H7 (cell line): ENCODE data around the gene POLD2. TPM values are rescaled to one million over a fixed set of nuclear protein-coding genes. Genes with fewer than 3 reads are reported as not detected.

ENCODE experiments used
- DNase-seq: peaks from one replicate; pipeline ENCODE4 v3.0.0; 2012
- H3K27me3 ChIP-seq: 2 replicates; pipeline ENCODE4 v1.6.0; 2011; ENCODE audit warnings: mild to moderate bottlenecking, low read length; ENCODE audit not compliant: control insufficient read depth, insufficient read depth
- H3K36me3 ChIP-seq: replicated peaks from 2 replicates; pipeline ENCODE4 v1.5.1; 2011; ENCODE audit warnings: low read length; ENCODE audit not compliant: control insufficient read depth, insufficient read depth
- H3K4me3 ChIP-seq: 2 replicates; pipeline ENCODE4 v1.5.1; 2011; ENCODE audit warnings: low read depth, mild to moderate bottlenecking, control low read depth, low read length, moderate library complexity; ENCODE audit not compliant: insufficient read depth
- total RNA-seq: library from RNA; depleted of rRNA; stranded (reverse); fragments of >200 nt; shearing (Covaris generic); gene quantifications from 2 replicates; pipeline ENCODE4 v1.2.3, GENCODE V29; 2014

POLD2 gene
- total RNA-seq, 1 experiment from 2014 or later: 134 TPM

- Histone ChIP-seq H3K36me3 (no peaks in the 10 kb centered on the region), H3K27me3 (no peaks in the 10 kb centered on the region; the same call in 1 of the 2 replicates), H3K4me3 (no peak overlapping the region)
- DNase-seq: no peak
These were observed 25.0 kb downstream of the POLD2 start for GRCh38 chr7:44098092-44099068.

- DNase-seq: no peak
- Histone ChIP-seq H3K36me3 (no peaks in the 10 kb centered on the region), H3K27me3 (no peaks in the 10 kb centered on the region), H3K4me3 (no peak overlapping the region)
These were observed 26.1 kb downstream of the POLD2 start for GRCh38 chr7:44097064-44097932.

DNA sequence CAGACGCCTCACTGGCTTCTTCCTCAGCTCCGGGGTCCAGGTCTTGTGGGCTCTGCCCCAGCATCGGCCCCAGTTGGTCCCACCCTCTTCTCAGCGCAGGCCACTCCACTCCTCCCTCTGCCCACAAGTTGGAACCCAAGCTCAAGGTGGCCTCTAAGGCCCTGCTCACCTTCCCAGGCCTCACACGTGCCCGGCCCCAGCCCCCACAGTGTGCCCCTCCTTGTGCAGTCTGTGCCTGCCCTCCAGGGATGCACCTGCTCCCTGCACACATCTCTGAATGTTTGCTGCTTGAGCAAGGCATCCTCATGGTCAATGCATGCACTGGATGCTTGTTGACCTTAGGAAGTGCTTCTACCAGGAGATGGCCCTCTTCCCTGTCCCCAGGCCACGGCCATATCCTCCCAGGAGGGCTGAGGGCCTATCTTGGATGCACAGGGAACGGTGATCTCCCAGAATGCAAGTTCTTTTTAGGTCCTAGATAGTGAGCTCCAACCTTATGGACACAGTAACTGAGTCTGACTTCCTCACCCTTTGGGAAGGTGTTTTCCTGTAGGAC lies 26.9 kb downstream of the POLD2 start:
- DNase-seq: no peak
- Histone ChIP-seq H3K36me3 (no peaks in the 10 kb centered on the region), H3K4me3 (no peak overlapping the region), H3K27me3 (no peaks in the 10 kb centered on the region)

DNA sequence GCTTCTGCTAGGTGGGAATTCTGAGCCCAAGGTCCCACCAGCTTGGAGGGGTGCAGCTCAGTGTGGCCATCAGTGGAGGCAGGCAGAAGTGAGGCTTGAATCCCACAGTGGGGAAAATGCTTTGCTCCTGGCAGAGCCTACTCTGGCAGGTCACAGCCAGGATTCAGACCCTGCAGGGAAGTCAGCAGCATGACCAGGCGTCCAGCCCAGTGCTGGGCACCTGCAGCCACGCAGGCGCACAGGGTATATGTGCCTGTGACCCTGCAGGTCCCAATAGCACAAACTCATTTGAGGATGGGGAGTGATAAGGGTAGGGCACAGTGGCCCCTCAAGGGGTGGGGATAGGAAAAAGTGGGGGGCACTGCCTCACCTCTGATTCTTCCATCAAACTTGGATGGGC lies 27.6 kb downstream of the POLD2 start:
- no peaks in the 10 kb centered on the region for H3K36me3 ChIP-seq

DNA sequence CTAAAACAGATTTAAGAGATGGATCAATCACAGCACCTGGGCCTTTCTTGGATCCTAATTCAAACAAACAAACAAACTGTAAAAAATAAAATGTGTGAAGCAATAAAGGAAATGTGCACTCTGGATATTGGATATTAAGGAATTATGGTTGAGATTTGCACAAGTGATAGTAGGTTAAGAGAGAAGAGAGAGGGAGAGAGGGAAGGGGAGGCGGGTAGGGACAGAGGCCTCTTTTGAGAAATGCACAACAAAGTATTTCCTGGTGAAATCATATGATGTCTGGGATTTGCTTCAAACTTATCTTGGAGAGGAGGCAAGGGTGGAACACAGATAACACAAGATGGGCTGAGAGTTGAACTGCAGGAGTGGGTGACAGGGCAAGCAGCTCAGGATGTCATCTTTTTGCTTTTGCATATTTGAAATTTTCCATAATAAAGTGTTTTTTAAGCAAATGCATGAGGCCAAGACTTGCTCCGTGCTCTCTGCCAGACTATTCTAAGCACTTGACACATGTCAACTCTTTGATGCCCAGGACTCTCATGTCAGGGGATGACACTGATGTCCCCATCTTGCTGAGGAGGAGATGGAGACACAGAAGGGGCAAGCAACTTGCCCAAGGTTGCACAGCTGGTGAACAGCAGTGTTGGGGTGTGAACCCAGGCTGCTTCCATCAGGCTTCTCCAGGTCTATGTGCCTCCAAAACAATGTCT lies 28.3 kb downstream of the POLD2 start:
- no peak for DNase-seq
- Histone ChIP-seq H3K4me3 (no peak overlapping the region), H3K36me3 (no peaks in the 10 kb centered on the region), H3K27me3 (no peaks in the 10 kb centered on the region)

More for the DNA sequence above, 27.6 kb downstream of the POLD2 start:
- no peak for DNase-seq
- Histone ChIP-seq H3K27me3 (no peaks in the 10 kb centered on the region), H3K4me3 (no peak overlapping the region)

- Histone ChIP-seq H3K4me3 (no peak overlapping the region), H3K36me3 (no peaks in the 10 kb centered on the region), H3K27me3 (no peaks in the 10 kb centered on the region)
- DNase-seq: no peak
These were observed 29.0 kb downstream of the POLD2 start for GRCh38 chr7:44094365-44094764.

DNA sequence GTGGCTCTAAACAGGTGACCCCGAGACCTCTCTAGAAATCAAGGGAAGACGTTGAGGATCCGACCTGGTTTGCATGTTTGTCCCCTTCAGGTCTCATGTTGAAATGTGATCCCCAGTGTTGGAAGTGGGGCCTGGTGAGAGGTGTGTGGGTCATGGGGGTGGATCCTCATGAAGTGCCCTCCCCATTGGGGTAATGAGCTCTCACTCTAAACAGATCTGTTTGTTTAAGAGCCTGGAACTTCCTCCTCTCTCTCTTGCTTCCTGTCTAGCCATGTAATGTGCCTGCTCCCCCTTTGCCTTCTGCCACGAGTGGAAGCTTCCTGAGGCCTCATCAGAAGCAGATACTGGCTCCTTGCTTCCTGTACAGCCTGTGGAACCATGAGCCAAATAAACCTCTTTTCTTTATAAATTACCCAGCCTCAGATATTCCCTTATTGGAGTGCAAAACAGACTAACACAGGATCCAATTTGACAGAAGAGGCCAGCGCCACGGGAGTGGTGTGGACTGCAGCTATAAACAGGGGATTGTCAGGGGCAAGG lies 30.2 kb downstream of the POLD2 start:
- Histone ChIP-seq H3K4me3 (no peak overlapping the region), H3K27me3 (no peaks in the 10 kb centered on the region), H3K36me3 (no peaks in the 10 kb centered on the region)
- no peak for DNase-seq

- DNase-seq: no peak
- no peaks in the 10 kb centered on the region for H3K36me3 ChIP-seq
- H3K27me3 ChIP-seq: peaks cover 2% of the 10 kb centered on the region; the same call in 1 of the 2 replicates
- no peak overlapping the region for H3K4me3 ChIP-seq
These were observed 35.2 kb downstream of the POLD2 start for GRCh38 chr7:44087911-44088838.

GRCh38 chr7:44086627-44087026 lies 36.7 kb downstream of the POLD2 start:
- DNase-seq: no peak
- H3K36me3 ChIP-seq: no peaks in the 10 kb centered on the region
- no peak overlapping the region for H3K4me3 ChIP-seq
- peaks cover 2% of the 10 kb centered on the region; the same call in 1 of the 2 replicates for H3K27me3 ChIP-seq

DNA sequence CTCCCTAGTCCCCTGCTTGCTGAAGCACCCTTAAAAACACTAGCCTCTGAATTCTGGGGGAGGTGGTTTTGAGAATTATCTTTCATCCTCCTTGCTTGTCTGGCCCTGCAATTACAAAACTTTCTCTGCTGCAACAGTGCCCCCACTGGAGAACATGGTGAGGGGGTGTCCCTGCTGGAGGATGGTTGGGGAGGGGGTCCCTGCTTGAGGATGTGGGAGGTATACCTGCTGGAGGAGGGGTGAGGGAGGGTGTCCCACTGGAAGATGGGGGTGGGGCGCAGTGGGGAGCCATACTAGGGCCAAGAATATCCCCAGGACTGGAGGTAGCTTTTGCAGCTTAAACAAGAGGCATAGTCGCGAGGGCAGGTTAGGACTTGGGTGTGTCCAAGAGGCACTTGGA lies 37.8 kb downstream of the POLD2 start:
- Histone ChIP-seq H3K36me3 (no peaks in the 10 kb centered on the region), H3K4me3 (no peak overlapping the region), H3K27me3 (peaks cover 2% of the 10 kb centered on the region; the same call in 1 of the 2 replicates)
- DNase-seq: peak; percentile 67

GRCh38 chr7:44084701-44085100 lies 38.6 kb downstream of the POLD2 start:
- no peak for DNase-seq
- peaks cover 2% of the 10 kb centered on the region; the same call in 1 of the 2 replicates for H3K36me3 ChIP-seq

DNA sequence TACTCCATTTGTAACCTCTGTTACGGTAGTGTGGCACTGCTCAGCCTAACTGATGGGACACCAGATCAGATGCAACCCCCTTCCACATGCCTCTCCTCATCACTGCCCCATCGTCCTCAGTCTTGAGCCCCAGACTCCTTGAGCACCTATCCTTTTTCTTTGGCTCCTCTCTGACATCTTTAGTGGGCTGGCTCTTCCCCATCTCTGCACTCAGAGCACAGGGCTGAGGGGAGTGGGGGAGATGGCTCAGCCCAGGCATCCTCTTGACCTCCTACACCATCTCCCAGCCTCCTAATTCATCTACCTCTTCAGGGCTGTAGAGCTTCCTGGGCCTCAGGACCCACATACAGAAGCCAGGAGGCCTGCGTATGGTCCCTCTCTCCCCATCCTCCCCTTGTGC lies 39.6 kb downstream of the POLD2 start:
- H3K36me3 ChIP-seq: peaks cover 2% of the 10 kb centered on the region
- no peak overlapping the region for H3K4me3 ChIP-seq
- peaks cover 2% of the 10 kb centered on the region; the same call in 1 of the 2 replicates for H3K27me3 ChIP-seq
- no peak for DNase-seq

More at GRCh38 chr7:44084701-44085100, 38.6 kb downstream of the POLD2 start:
- H3K4me3 ChIP-seq: no peak overlapping the region
- peaks cover 2% of the 10 kb centered on the region; the same call in 1 of the 2 replicates for H3K27me3 ChIP-seq
